Measurements from ENCODE around the gene SCLY.

DNA sequence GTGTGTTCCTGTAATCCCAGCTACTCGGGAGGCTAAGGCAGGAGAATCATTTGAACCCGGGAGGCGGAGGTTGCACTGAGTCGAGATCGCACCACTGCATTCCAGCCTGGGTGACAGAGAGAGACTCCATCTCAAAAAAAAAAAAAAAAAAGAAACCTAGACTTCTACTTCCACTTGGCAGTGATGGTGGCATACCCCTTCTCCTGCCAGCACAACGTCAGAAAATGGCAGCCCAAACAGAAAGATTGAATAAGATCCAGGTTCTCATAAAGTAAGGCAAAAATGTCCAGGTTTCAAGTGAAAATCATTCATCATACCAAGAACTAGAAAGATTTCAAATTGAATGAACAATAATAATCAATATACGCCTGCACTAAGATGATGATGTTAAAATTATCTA is 24.0 kb downstream of the SCLY start:
- TF ChIP-seq, protein P1, sequence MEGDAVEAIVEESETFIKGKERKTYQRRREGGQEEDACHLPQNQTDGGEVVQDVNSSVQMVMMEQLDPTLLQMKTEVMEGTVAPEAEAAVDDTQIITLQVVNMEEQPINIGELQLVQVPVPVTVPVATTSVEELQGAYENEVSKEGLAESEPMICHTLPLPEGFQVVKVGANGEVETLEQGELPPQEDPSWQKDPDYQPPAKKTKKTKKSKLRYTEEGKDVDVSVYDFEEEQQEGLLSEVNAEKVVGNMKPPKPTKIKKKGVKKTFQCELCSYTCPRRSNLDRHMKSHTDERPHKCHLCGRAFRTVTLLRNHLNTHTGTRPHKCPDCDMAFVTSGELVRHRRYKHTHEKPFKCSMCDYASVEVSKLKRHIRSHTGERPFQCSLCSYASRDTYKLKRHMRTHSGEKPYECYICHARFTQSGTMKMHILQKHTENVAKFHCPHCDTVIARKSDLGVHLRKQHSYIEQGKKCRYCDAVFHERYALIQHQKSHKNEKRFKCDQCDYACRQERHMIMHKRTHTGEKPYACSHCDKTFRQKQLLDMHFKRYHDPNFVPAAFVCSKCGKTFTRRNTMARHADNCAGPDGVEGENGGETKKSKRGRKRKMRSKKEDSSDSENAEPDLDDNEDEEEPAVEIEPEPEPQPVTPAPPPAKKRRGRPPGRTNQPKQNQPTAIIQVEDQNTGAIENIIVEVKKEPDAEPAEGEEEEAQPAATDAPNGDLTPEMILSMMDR (conservative IDR thresholded peaks at IDR 0.05; ENCODE audit: low read length) = no peak
- TF ChIP-seq EZH2phosphoT487 (IDR thresholded peaks at IDR 0.05; ENCODE audit: borderline replicate concordance) = no peak
